GM12875 (cell line): ENCODE data around the gene VAV3.

Experiments
- H3K4me3 ChIP-seq: one replicate; pipeline ENCODE4 v1.5.1; 2011; ENCODE audit warnings: low read depth, low read length, control low read depth
- CTCF ChIP-seq: IDR thresholded peaks from 2 replicates; pipeline ENCODE4 v1.5.1; 2011; ENCODE audit warnings: low read depth, mild to moderate bottlenecking, control low read depth, inconsistent platforms, low read length, moderate library complexity, borderline replicate concordance; ENCODE audit not compliant: insufficient read depth

VAV3 gene

GRCh38 chr1:107900090-107900945 lies 64.7 kb downstream of the VAV3 start:
- no peak for TF ChIP-seq CTCF
- no peak overlapping the region for H3K4me3 ChIP-seq

GRCh38 chr1:107899655-107900054 lies 65.3 kb downstream of the VAV3 start:
- no peak for TF ChIP-seq CTCF
- no peak overlapping the region for H3K4me3 ChIP-seq

GRCh38 chr1:107897438-107898345 lies 67.3 kb downstream of the VAV3 start:
- H3K4me3 ChIP-seq, result no peak overlapping the region
- TF ChIP-seq CTCF, result no peak

GRCh38 chr1:107896936-107897335 lies 68.0 kb downstream of the VAV3 start:
- no peak overlapping the region for H3K4me3 ChIP-seq
- TF ChIP-seq CTCF, result no peak

- H3K4me3 ChIP-seq, result no peak overlapping the region
- no peak for TF ChIP-seq CTCF
Observed at GRCh38 chr1:107896401-107896800, 68.6 kb downstream of the VAV3 start.

GRCh38 chr1:107895403-107896191 lies 69.4 kb downstream of the VAV3 start:
- no peak for TF ChIP-seq CTCF
- H3K4me3 ChIP-seq, result no peak overlapping the region
